ENCODE data around the gene NAV1.
"Not testable (repeated sequence)": the region's sequence is repeated elsewhere in the genome, so short reads cannot be mapped to it uniquely, and the experiment has no call there.

The NAV1 gene

GRCh38 chr1:201565024-201565730 is 26.2 kb downstream of the NAV1 start:
- no peak for DNase-seq (ENCODE audit: low read depth in 3 of 3)

- no peak for DNase-seq (ENCODE audit: low read depth in 3 of 3)
Measured at GRCh38 chr1:201565771-201566528, 27.0 kb downstream of the NAV1 start.

GRCh38 chr1:201566529-201566823 is 27.5 kb downstream of the NAV1 start:
- DNase-seq (ENCODE audit: low read depth in 3 of 3), result no peak

GRCh38 chr1:201566933-201567801 is 28.2 kb downstream of the NAV1 start:
- DNase-seq (ENCODE audit: low read depth in 3 of 3), result no peak

GRCh38 chr1:201568265-201568664 is 29.3 kb downstream of the NAV1 start:
- DNase-seq (ENCODE audit: low read depth in 3 of 3), result no peak

GRCh38 chr1:201568859-201569294 is 29.9 kb downstream of the NAV1 start:
- DNase-seq (ENCODE audit: low read depth in 3 of 3), result no peak

- DNase-seq (ENCODE audit: low read depth in 3 of 3), result no peak
Measured at GRCh38 chr1:201570181-201570885, 31.4 kb downstream of the NAV1 start.

- DNase-seq (ENCODE audit: low read depth in 3 of 3), result no peak
Measured at GRCh38 chr1:201570886-201571624, 32.1 kb downstream of the NAV1 start.

- DNase-seq (ENCODE audit: low read depth in 3 of 3), result no peak
Measured at GRCh38 chr1:201573030-201573429, 34.1 kb downstream of the NAV1 start.

- DNase-seq (ENCODE audit: low read depth in 3 of 3), result no peak
Measured at GRCh38 chr1:201573923-201574322, 35.0 kb downstream of the NAV1 start.

- no peak for DNase-seq (ENCODE audit: low read depth in 3 of 3)
Measured at GRCh38 chr1:201575912-201576311, 37.0 kb downstream of the NAV1 start.

- DNase-seq (ENCODE audit: low read depth in 3 of 3), result no peak
Measured at GRCh38 chr1:201576914-201577313, 38.0 kb downstream of the NAV1 start.

GRCh38 chr1:201578008-201578888 is 39.3 kb downstream of the NAV1 start:
- DNase-seq (ENCODE audit: low read depth in 3 of 3), result no peak

GRCh38 chr1:201581371-201581770 is 42.4 kb downstream of the NAV1 start:
- DNase-seq (ENCODE audit: low read depth in 3 of 3), result not testable (repeated sequence)

GRCh38 chr1:201582705-201583442 is 43.9 kb downstream of the NAV1 start:
- DNase-seq (ENCODE audit: low read depth in 3 of 3), result no peak

- no peak for DNase-seq (ENCODE audit: low read depth in 3 of 3)
Measured at GRCh38 chr1:201583663-201584062, 44.7 kb downstream of the NAV1 start.

GRCh38 chr1:201584471-201585092 is 45.7 kb downstream of the NAV1 start:
- DNase-seq (ENCODE audit: low read depth in 3 of 3), result no peak

- DNase-seq (ENCODE audit: low read depth in 3 of 3), result no peak
Measured at GRCh38 chr1:201585093-201585483, 46.2 kb downstream of the NAV1 start.

GRCh38 chr1:201585901-201586300 is 47.0 kb downstream of the NAV1 start:
- DNase-seq (ENCODE audit: low read depth in 3 of 3), result no peak
